Neuronal stem cell (in vitro differentiated cells): ENCODE data around the gene WWOX.

Experiments
- DNase-seq: peaks from one replicate; pipeline ENCODE4 v3.0.0-alpha.2; 2013; ENCODE audit warnings: low spot score
- H2AFZ ChIP-seq: one replicate; pipeline ENCODE4 v1.6.1; 2013; ENCODE audit warnings: mild to moderate bottlenecking, low read length, inconsistent platforms
- H2AK5ac ChIP-seq: 2 replicates; pipeline ENCODE4 v1.6.1; 2013; ENCODE audit warnings: low read depth, mild to moderate bottlenecking, inconsistent platforms, low read length, moderate library complexity, mixed read lengths
- H2BK120ac ChIP-seq: 2 replicates; pipeline ENCODE4 v1.6.1; 2013; ENCODE audit warnings: low read depth, mild to moderate bottlenecking, inconsistent platforms, low read length, moderate library complexity, mixed read lengths
- H2BK12ac ChIP-seq: one replicate; pipeline ENCODE4 v1.6.1; 2013; ENCODE audit warnings: low read length, inconsistent platforms
- H2BK15ac ChIP-seq: 2 replicates; pipeline ENCODE4 v1.6.1; 2013; ENCODE audit warnings: mild to moderate bottlenecking, low read length, inconsistent platforms, mixed read lengths
- H2BK5ac ChIP-seq: one replicate; pipeline ENCODE4 v1.6.1; 2013; ENCODE audit warnings: inconsistent platforms, mild to moderate bottlenecking, low read length, moderate library complexity
- H3K14ac ChIP-seq: one replicate; pipeline ENCODE4 v1.6.1; 2013; ENCODE audit warnings: low read length, inconsistent platforms
- H3K18ac ChIP-seq: 2 replicates; pipeline ENCODE4 v1.6.1; 2013; ENCODE audit warnings: low read length, inconsistent platforms
- H3K23ac ChIP-seq: 2 replicates; pipeline ENCODE4 v1.6.1; 2013; ENCODE audit warnings: low read depth, mild to moderate bottlenecking, mixed read lengths, low read length, inconsistent platforms; ENCODE audit not compliant: poor library complexity
- H3K27ac ChIP-seq: replicated peaks from 3 replicates; pipeline ENCODE4 v1.5.1; 2013; ENCODE audit warnings: low read length, inconsistent platforms
- H3K27me3 ChIP-seq, 3 experiments: 2 replicates each; pipeline ENCODE4 v1.6.1; 2013; ENCODE audit warnings: low read length in 3 of 3, mild to moderate bottlenecking in 2 of 3, inconsistent platforms in 1 of 3, low read depth in 1 of 3, mixed read lengths in 1 of 3, moderate library complexity in 1 of 3; ENCODE audit not compliant: control insufficient read depth in 3 of 3, insufficient read depth in 3 of 3
- H3K36me3 ChIP-seq, 2 donors: replicated peaks in 1 of 2; 2 replicates each; pipeline ENCODE4 v1.6.1; 2013; ENCODE audit warnings: low read length in 2 of 2; ENCODE audit not compliant: control insufficient read depth in 2 of 2, insufficient read depth in 2 of 2
- H3K4ac ChIP-seq: 2 replicates; pipeline ENCODE4 v1.6.1; 2013; ENCODE audit warnings: inconsistent platforms, mild to moderate bottlenecking, low read length, moderate library complexity
- H3K4me1 ChIP-seq, 2 donors: 1 replicate in 1 of 2; 2 replicates in 1 of 2; pipeline ENCODE4 v1.6.1; 2013; ENCODE audit warnings: low read length in 2 of 2, low read depth in 1 of 2; ENCODE audit not compliant: control insufficient read depth in 2 of 2, insufficient read depth in 1 of 2
- H3K4me2 ChIP-seq: one replicate; pipeline ENCODE4 v1.6.1; 2013; ENCODE audit warnings: mild to moderate bottlenecking, low read length, inconsistent platforms; ENCODE audit not compliant: insufficient read depth, poor library complexity, severe bottlenecking
- H3K4me3 ChIP-seq, 2 donors: 2 replicates each; pipeline ENCODE4 v1.5.1; 2013; ENCODE audit warnings: low read length in 2 of 2, mild to moderate bottlenecking in 2 of 2, inconsistent platforms in 1 of 2, moderate library complexity in 1 of 2
- H3K79me1 ChIP-seq: one replicate; pipeline ENCODE4 v1.6.1; 2013; ENCODE audit warnings: low read depth, mild to moderate bottlenecking, inconsistent platforms, low read length, moderate library complexity
- H3K9ac ChIP-seq: one replicate; pipeline ENCODE4 v1.6.1; 2013; ENCODE audit warnings: mild to moderate bottlenecking, low read depth, low read length, inconsistent platforms; ENCODE audit not compliant: poor library complexity
- H3K9me3 ChIP-seq, 2 donors: replicated peaks in 1 of 2; 2 replicates each; pipeline versions ENCODE3 to v1.6.1; 2013; ENCODE audit warnings: low read length in 2 of 2, mild to moderate bottlenecking in 2 of 2, inconsistent platforms in 1 of 2, low read depth in 1 of 2, mixed read lengths in 1 of 2, moderate library complexity in 1 of 2; ENCODE audit not compliant: control insufficient read depth in 2 of 2, insufficient read depth in 1 of 2
- H4K8ac ChIP-seq: one replicate; pipeline ENCODE4 v1.6.1; 2013; ENCODE audit warnings: low read depth, mild to moderate bottlenecking, inconsistent platforms, low read length, moderate library complexity
- H4K91ac ChIP-seq: one replicate; pipeline ENCODE4 v1.6.1; 2013; ENCODE audit warnings: low read length, low read depth, mild to moderate bottlenecking, inconsistent platforms; ENCODE audit not compliant: poor library complexity
- WGBS, 2 donors: extraction: QIAGEN DNeasy Blood & Tissue Kit; methylation state at CpG; one replicate each; pipeline ENCODE4 v1.1.7; 2013; ENCODE audit warnings: missing lambda C conversion rate in 2 of 2, mixed read lengths in 1 of 2; ENCODE audit not compliant: insufficient read length in 2 of 2, insufficient replicate concordance in 1 of 2; ENCODE audit errors: extremely low coverage in 2 of 2; 5-methylcytosine and 5-hydroxymethylcytosine counted together

WWOX gene

GRCh38 chr16:78177218-78177617 is 77.8 kb downstream of the WWOX start:
- H3K4me2 ChIP-seq, result no peak overlapping the region
- no peaks in the 10 kb centered on the region for H3K27me3 ChIP-seq
- H3K27ac ChIP-seq, result no peak overlapping the region
- H3K14ac ChIP-seq, result no peak overlapping the region
- H2AFZ ChIP-seq, result no peak overlapping the region
- H3K4me3 ChIP-seq, result no peak overlapping the region
- DNase-seq, result no peak
- no peaks in the 10 kb centered on the region for H3K9me3 ChIP-seq
- H3K36me3 ChIP-seq, result no peaks in the 10 kb centered on the region
- H3K9ac ChIP-seq, result no peak overlapping the region
- no peaks in the 10 kb centered on the region for H3K79me1 ChIP-seq
- H3K4ac ChIP-seq, result no peak overlapping the region
- H2BK15ac ChIP-seq, result no peak overlapping the region
- H2BK12ac ChIP-seq, result no peak overlapping the region
- no peak overlapping the region for H2BK5ac ChIP-seq
- H2BK120ac ChIP-seq, result no peak overlapping the region
- WGBS, 2 donors, result no CpG with 5 or more reads among the region's 5 CpGs
- no peak overlapping the region for H3K18ac ChIP-seq
- no peak overlapping the region for H4K91ac ChIP-seq
- H4K8ac ChIP-seq, result no peak overlapping the region
- H2AK5ac ChIP-seq, result no peak overlapping the region
- no peaks in the 10 kb centered on the region for H3K4me1 ChIP-seq
- H3K23ac ChIP-seq, result no peak overlapping the region

GRCh38 chr16:78177987-78178386 is 78.5 kb downstream of the WWOX start:
- Histone ChIP-seq H2BK120ac (no peak overlapping the region), H2BK5ac (no peak overlapping the region), H2AFZ (peak overlapping the region; percentile 58), H3K4ac (no peak overlapping the region), H3K79me1 (no peaks in the 10 kb centered on the region), H3K27ac (no peak overlapping the region), H2AK5ac (no peak overlapping the region), H3K23ac (no peak overlapping the region), H3K4me2 (no peak overlapping the region), H4K91ac (no peak overlapping the region), H3K4me1 (no peaks in the 10 kb centered on the region), H3K18ac (peak overlapping the region; percentile 25), H3K14ac (no peak overlapping the region), H3K9me3 (no peaks in the 10 kb centered on the region), H3K36me3 (no peaks in the 10 kb centered on the region), H3K4me3 (no peak overlapping the region), H4K8ac (no peak overlapping the region), H3K9ac (no peak overlapping the region), H3K27me3 (no peaks in the 10 kb centered on the region), H2BK12ac (no peak overlapping the region), H2BK15ac (no peak overlapping the region)
- no peak for DNase-seq
- WGBS, 2 donors, result no CpG with 5 or more reads among the region's 3 CpGs

GRCh38 chr16:78179666-78180065 is 80.2 kb downstream of the WWOX start:
- no peak overlapping the region for H3K18ac ChIP-seq
- no peak overlapping the region for H2BK5ac ChIP-seq
- no CpG with 5 or more reads among the region's 4 CpGs for WGBS, 2 donors
- H2BK15ac ChIP-seq, result no peak overlapping the region
- no peak overlapping the region for H4K91ac ChIP-seq
- no peak overlapping the region for H2BK12ac ChIP-seq
- DNase-seq, result no peak
- H3K9ac ChIP-seq, result no peak overlapping the region
- H2AFZ ChIP-seq, result no peak overlapping the region
- H3K79me1 ChIP-seq, result no peaks in the 10 kb centered on the region
- no peaks in the 10 kb centered on the region for H3K27me3 ChIP-seq
- no peak overlapping the region for H3K4ac ChIP-seq
- no peak overlapping the region for H3K14ac ChIP-seq
- H3K23ac ChIP-seq, result no peak overlapping the region
- H3K4me3 ChIP-seq, result no peak overlapping the region
- H3K27ac ChIP-seq, result no peak overlapping the region
- H3K36me3 ChIP-seq, result no peaks in the 10 kb centered on the region
- H2BK120ac ChIP-seq, result no peak overlapping the region
- peaks cover 0 to 2% of the 10 kb centered on the region in 2 donors for H3K4me1 ChIP-seq
- no peak overlapping the region for H4K8ac ChIP-seq
- H2AK5ac ChIP-seq, result no peak overlapping the region
- no peaks in the 10 kb centered on the region for H3K9me3 ChIP-seq
- H3K4me2 ChIP-seq, result no peak overlapping the region

DNA sequence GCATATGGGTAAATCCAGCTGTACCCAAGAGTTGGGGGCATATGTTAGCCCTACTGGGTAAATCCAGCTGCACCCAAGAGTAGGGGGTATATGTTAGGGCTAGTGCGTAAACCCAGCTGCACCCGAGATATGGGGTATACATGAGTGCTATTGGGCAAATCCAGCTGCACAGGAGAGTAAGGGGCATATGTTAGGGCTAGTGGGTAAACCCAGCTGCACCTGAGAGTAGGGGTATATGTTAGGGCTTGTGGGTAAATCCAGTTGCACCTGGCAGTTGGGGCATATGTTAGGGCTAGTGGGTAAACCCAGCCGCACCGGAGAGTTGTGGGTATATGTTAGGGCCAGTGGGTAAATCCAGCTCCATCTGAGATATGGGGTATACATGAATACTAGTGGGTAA is 80.9 kb downstream of the WWOX start:
- no peak overlapping the region for H2BK120ac ChIP-seq
- no peak overlapping the region for H3K18ac ChIP-seq
- H2AFZ ChIP-seq, result no peak overlapping the region
- no peaks in the 10 kb centered on the region for H3K79me1 ChIP-seq
- no peaks in the 10 kb centered on the region for H3K36me3 ChIP-seq
- no peak overlapping the region for H3K4me2 ChIP-seq
- H4K8ac ChIP-seq, result no peak overlapping the region
- no peak overlapping the region for H3K27ac ChIP-seq
- no peak overlapping the region for H3K4me3 ChIP-seq
- no CpG with 5 or more reads among the region's 4 CpGs for WGBS, 2 donors
- H4K91ac ChIP-seq, result no peak overlapping the region
- no peak overlapping the region for H2BK15ac ChIP-seq
- H3K23ac ChIP-seq, result no peak overlapping the region
- DNase-seq, result no peak
- no peak overlapping the region for H3K14ac ChIP-seq
- H3K27me3 ChIP-seq, result no peaks in the 10 kb centered on the region
- no peak overlapping the region for H2AK5ac ChIP-seq
- no peak overlapping the region for H3K9ac ChIP-seq
- H3K4me1 ChIP-seq, result peaks cover 0 to 2% of the 10 kb centered on the region in 2 donors
- H3K9me3 ChIP-seq, result no peaks in the 10 kb centered on the region
- no peak overlapping the region for H3K4ac ChIP-seq
- H2BK12ac ChIP-seq, result no peak overlapping the region
- H2BK5ac ChIP-seq, result no peak overlapping the region
